K562 (cell line): ENCODE measurements around the gene EDDM3A. TPM values are rescaled to one million over a fixed set of nuclear protein-coding genes. Genes with fewer than 3 reads are reported as not detected.

Experiments
- ATAC-seq: fragments of 200-7000 bp; cut with Tn5 transposase; 3 replicates; pipeline ENCODE4 v1.9.1; 2020; ENCODE audit warnings: moderate library complexity
- BruUV-seq: library from RNA; stranded (reverse); fragments of 400-500 nt; replicated peaks from 2 replicates; lab custom pipeline; 2021; lab: Mats Ljungman, UMichigan
- CTCF ChIA-PET: fragments of 300-600 bp; formaldehyde crosslinking; extraction: SDS; loops from one replicate; lab custom pipeline; 2021; ENCODE audit warnings: low intra/inter-chr PET ratio; lab: Yijun Ruan, JAX
- POLR2A ChIA-PET: fragments of 300-600, 350-650 bp; sonication (Branson Sonifier 250); formaldehyde crosslinking; extraction: SDS; loops from one replicate; lab custom pipeline; 2021; ENCODE audit warnings: antibody characterized with exemption, inconsistent platforms; lab: Yijun Ruan, JAX
- DNase-seq, 4 experiments: peaks; one replicate each; pipeline versions ENCODE4 v3.0.0 to v3.0.0-alpha.2; 2011 to 2018; ENCODE audit warnings: low spot score in 3 of 4, mixed read lengths in 3 of 4; ENCODE audit errors: extremely low read depth in 1 of 4
- FAIRE-seq: peaks from 2 replicates; lab custom pipeline; 2011; peaks lifted over from hg19 to GRCh38; lab: Jason Lieb, UNC
- H2AFZ ChIP-seq: 2 replicates; pipeline ENCODE4 v1.6.0; 2011; ENCODE audit warnings: low read depth, low read length, control low read depth, inconsistent platforms
- H3K27ac ChIP-seq: fragments of 200-600 bp; 3 replicates; pipeline ENCODE4 v1.8.0; 2011; ENCODE audit warnings: low read depth, mild to moderate bottlenecking, control low read depth, inconsistent platforms, low read length, moderate library complexity, mixed read lengths; ENCODE audit errors: extremely low read depth
- H3K27me3 ChIP-seq, 2 experiments: fragments of 300-600 bp in 1 of 2; 2 replicates in 1 of 2; 3 replicates in 1 of 2; pipeline versions ENCODE4 v1.6.0 to v1.8.0; 2011; ENCODE audit warnings: inconsistent platforms in 2 of 2, low read length in 2 of 2, mild to moderate bottlenecking in 1 of 2, mixed read lengths in 1 of 2, moderate library complexity in 1 of 2; ENCODE audit not compliant: control insufficient read depth in 2 of 2, insufficient read depth in 2 of 2
- H3K36me3 ChIP-seq: fragments of 300-600 bp; 3 replicates; pipeline ENCODE4 v1.8.0; 2011; ENCODE audit warnings: mild to moderate bottlenecking, low read length, inconsistent platforms; ENCODE audit not compliant: control insufficient read depth, insufficient read depth
- H3K4me1 ChIP-seq, 2 experiments: fragments of 200-600 bp in 1 of 2; replicated peaks in 1 of 2; 2 replicates in 1 of 2; 3 replicates in 1 of 2; pipeline versions ENCODE4 v1.5.1 to v1.8.0; 2011; ENCODE audit warnings: inconsistent platforms in 2 of 2, low read length in 2 of 2, mild to moderate bottlenecking in 1 of 2, mixed read lengths in 1 of 2, moderate library complexity in 1 of 2; ENCODE audit not compliant: control insufficient read depth in 2 of 2, insufficient read depth in 2 of 2
- H3K4me2 ChIP-seq: 2 replicates; pipeline ENCODE4 v1.6.1; 2011; ENCODE audit warnings: low read length, control low read depth, inconsistent platforms, mixed read lengths; ENCODE audit not compliant: insufficient read depth
- H3K4me3 ChIP-seq: fragments of 200-600 bp; sonication (generic), shearing (Covaris generic); 2 replicates; pipeline ENCODE4 v1.5.1; 2016; ENCODE audit warnings: control low read depth, inconsistent platforms
- H3K79me2 ChIP-seq: fragments of 200-600 bp; 3 replicates; pipeline ENCODE4 v1.8.0; 2011; ENCODE audit warnings: low read length, inconsistent platforms; ENCODE audit not compliant: control insufficient read depth, insufficient read depth
- H3K9ac ChIP-seq, 2 experiments: 2 replicates each; pipeline versions ENCODE4 v1.6.0 to v1.6.1; 2011; ENCODE audit warnings: low read depth in 2 of 2, low read length in 2 of 2, control low read depth in 1 of 2, inconsistent platforms in 1 of 2, mild to moderate bottlenecking in 1 of 2, mixed read lengths in 1 of 2; ENCODE audit not compliant: insufficient read depth in 1 of 2
- H3K9me1 ChIP-seq: one replicate; pipeline ENCODE4 v1.6.0; 2011; ENCODE audit warnings: inconsistent platforms, mild to moderate bottlenecking, low read length, moderate library complexity; ENCODE audit not compliant: control insufficient read depth, insufficient read depth
- H3K9me3 ChIP-seq: replicated peaks from 2 replicates; pipeline ENCODE4 v1.5.1; 2011; ENCODE audit warnings: low read depth, low read length, inconsistent platforms; ENCODE audit not compliant: control insufficient read depth, insufficient read depth
- H4K20me1 ChIP-seq: replicated peaks from 2 replicates; pipeline ENCODE4 v1.6.1; 2011; ENCODE audit warnings: low read length, inconsistent platforms, mixed read lengths; ENCODE audit not compliant: control insufficient read depth, insufficient read depth
- DPF2 ChIP-seq: fragments of 450-650 bp; IDR thresholded peaks from 2 replicates; pipeline ENCODE4 v1.6.1; 2016
- ETV6 ChIP-seq, 3 experiments: fragments of 150-350 bp in 1 of 3; sonication (generic) in 1 of 3; formaldehyde crosslinking in 1 of 3; IDR thresholded peaks; 2 replicates each; pipeline versions ENCODE4 v1.6.1 to v1.8.0; 2014 to 2022; ENCODE audit warnings: borderline replicate concordance in 2 of 3, low read depth in 2 of 3, antibody characterized with exemption in 1 of 3, low read length in 1 of 3, mild to moderate bottlenecking in 1 of 3, missing genetic modification reagents in 1 of 3
- FOSL1 ChIP-seq: fragments of 200-800 bp; sonication (Bioruptor generic); conservative IDR thresholded peaks from 2 replicates; pipeline ENCODE4 v1.6.1; 2016; ENCODE audit warnings: missing genetic modification characterization, missing compliant biosample characterization
- MEF2D ChIP-seq: conservative IDR thresholded peaks from 2 replicates; pipeline ENCODE4 v1.6.1; 2016; ENCODE audit warnings: low read depth, missing genetic modification characterization, missing compliant biosample characterization
- MYNN ChIP-seq, 2 experiments: sonication (generic); formaldehyde crosslinking in 1 of 2; IDR thresholded peaks; 2 replicates each; pipeline versions ENCODE4 v1.5.0 to v1.6.1; 2016 to 2020; ENCODE audit warnings: antibody characterized with exemption in 1 of 2, missing genetic modification reagents in 1 of 2
- ZNF146 ChIP-seq: IDR thresholded peaks from one replicate; pipeline ENCODE4 v1.6.1; 2018; ENCODE audit warnings: missing compliant biosample characterization; ENCODE audit not compliant: unreplicated experiment
- WGBS: fragments of 100-300 bp; shearing (Covaris generic); methylation state at CpG from one replicate; pipeline ENCODE4 v1.1.6; 2016; ENCODE audit warnings: low coverage, mixed read lengths; ENCODE audit not compliant: insufficient coverage; ENCODE audit errors: missing lambda C conversion rate; 5-methylcytosine and 5-hydroxymethylcytosine counted together
- in situ Hi-C: fragments of 300-500 bp; cut with MboI; formaldehyde crosslinking; loops from 4 replicates; pipeline ENCODE4 v1.15.0; 2018; ENCODE audit warnings: inconsistent platforms, mixed read lengths
- intact Hi-C: fragments of 100-400 bp; cut with micrococcal nuclease; formaldehyde crosslinking; loops from 2 replicates; pipeline ENCODE4 v1.14.2; 2022
- polyA plus RNA-seq, 8 experiments: library from polyadenylated mRNA; depleted of rRNA in 4 of 8; stranded (reverse) in 5 of 8; unstranded in 3 of 8; fragments of >200 nt; fragmentation: Nextera tagmentation in 2 of 8; fragmentation: Illumina TruSeq in 1 of 8; extraction: Ambion mirVana in 2 of 8; extraction: Trizol in 1 of 8; gene quantifications; 2 replicates each; pipeline versions ENCODE4 v1.2.1 to v1.2.3, GENCODE V29; 2011 to 2014; ENCODE audit warnings: inconsistent platforms in 1 of 8, missing spikeins in 1 of 8
- total RNA-seq, 7 experiments: library from RNA; depleted of rRNA in 6 of 7; stranded (reverse); fragments of >200 nt in 6 of 7; fragmentation: Illumina TruSeq in 2 of 7; extraction: Trizol in 2 of 7; gene quantifications; 2 replicates each; pipeline versions ENCODE4 v1.2.1 to v1.2.3, GENCODE V29; 2011 to 2021; ENCODE audit warnings: low replicate concordance in 1 of 7
- TF ChIP-seq, protein P1 (sequence below), 2 experiments: fragments of 450-650 bp in 1 of 2; sonication (generic) in 1 of 2; formaldehyde crosslinking in 1 of 2; IDR thresholded peaks in 1 of 2; conservative IDR thresholded peaks in 1 of 2; 2 replicates each; pipeline versions ENCODE4 v1.6.1 to v1.8.1; 2016 to 2023; ENCODE audit warnings: mild to moderate bottlenecking in 2 of 2, moderate library complexity in 2 of 2, inconsistent platforms in 1 of 2, missing genetic modification reagents in 1 of 2
- TF ChIP-seq, protein P2 (sequence below): sonication (generic); formaldehyde crosslinking; IDR thresholded peaks from 2 replicates; pipeline ENCODE4 v1.8.0; 2022; ENCODE audit warnings: mild to moderate bottlenecking, missing genetic modification reagents

EDDM3A gene
- total and polyA plus RNA-seq, 9 of the 15 experiments (the other 6 are each of a cell fraction or from before 2014, with no cell fraction given): not detected

DNA sequence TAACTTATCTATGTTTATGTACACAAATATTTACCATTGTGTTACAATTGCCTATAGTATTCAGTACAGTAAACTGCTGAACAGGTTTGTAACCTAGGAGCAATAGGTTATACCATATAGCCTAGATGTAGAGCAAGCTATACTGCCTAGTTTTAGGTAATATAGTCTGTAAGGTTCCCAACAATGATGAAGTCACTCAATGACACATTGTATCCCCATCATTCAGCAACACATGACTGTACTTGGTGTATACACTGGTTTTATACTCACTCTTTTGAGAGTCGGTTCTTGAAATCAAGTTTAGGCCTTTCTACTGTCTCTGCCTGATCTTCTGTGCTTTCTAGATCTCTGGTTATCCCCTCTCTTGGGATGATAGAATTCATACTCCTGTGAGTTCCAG lies 51.5 kb downstream of the EDDM3A start:
- Histone ChIP-seq H3K27me3 (no peaks in the 10 kb centered on the region), H3K9me3 (no peaks in the 10 kb centered on the region), H3K4me1 (peaks cover 17 to 41% of the 10 kb centered on the region in 2 experiments; a peak in 4 of 5 replicates), H3K4me2 (no peak overlapping the region), H3K36me3 (no peaks in the 10 kb centered on the region; the same call in 2 of the 3 replicates), H3K9me1 (no peaks in the 10 kb centered on the region), H3K9ac (no peak overlapping the region), H3K4me3 (no peak overlapping the region), H3K79me2 (peaks cover 16% of the 10 kb centered on the region), H3K27ac (peak overlapping the region; percentile 88), H2AFZ (peak overlapping the region; percentile 83; the same call in 1 of the 2 replicates), H4K20me1 (no peaks in the 10 kb centered on the region)
- DNase-seq (no peak), ATAC-seq (no peak), FAIRE-seq (peak; percentile 6)
- no peak for TF ChIP-seq DPF2
- TF ChIP-seq FOSL1 (tag): 0 out of 2 replicates have a peak, but pooled peaks have one; percentile 7
- TF ChIP-seq, protein P1, sequence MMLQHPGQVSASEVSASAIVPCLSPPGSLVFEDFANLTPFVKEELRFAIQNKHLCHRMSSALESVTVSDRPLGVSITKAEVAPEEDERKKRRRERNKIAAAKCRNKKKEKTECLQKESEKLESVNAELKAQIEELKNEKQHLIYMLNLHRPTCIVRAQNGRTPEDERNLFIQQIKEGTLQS (IDR thresholded peaks at IDR 0.05): 0 out of 2 replicates have a peak, but pooled peaks have one; percentile 8
- TF ChIP-seq, protein P1 (CRISPR knock-in tag; conservative IDR thresholded peaks at IDR 0.05): no peak
- TF ChIP-seq ZNF146 (CRISPR knock-in tag): no peak
- TF ChIP-seq, protein P2, sequence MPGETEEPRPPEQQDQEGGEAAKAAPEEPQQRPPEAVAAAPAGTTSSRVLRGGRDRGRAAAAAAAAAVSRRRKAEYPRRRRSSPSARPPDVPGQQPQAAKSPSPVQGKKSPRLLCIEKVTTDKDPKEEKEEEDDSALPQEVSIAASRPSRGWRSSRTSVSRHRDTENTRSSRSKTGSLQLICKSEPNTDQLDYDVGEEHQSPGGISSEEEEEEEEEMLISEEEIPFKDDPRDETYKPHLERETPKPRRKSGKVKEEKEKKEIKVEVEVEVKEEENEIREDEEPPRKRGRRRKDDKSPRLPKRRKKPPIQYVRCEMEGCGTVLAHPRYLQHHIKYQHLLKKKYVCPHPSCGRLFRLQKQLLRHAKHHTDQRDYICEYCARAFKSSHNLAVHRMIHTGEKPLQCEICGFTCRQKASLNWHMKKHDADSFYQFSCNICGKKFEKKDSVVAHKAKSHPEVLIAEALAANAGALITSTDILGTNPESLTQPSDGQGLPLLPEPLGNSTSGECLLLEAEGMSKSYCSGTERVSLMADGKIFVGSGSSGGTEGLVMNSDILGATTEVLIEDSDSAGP (CRISPR knock-in tag): no peak
- TF ChIP-seq MYNN (IDR thresholded peaks at IDR 0.05): no peak
- TF ChIP-seq MYNN (CRISPR knock-in tag; IDR thresholded peaks at IDR 0.05): no peak
- TF ChIP-seq ETV6 (IDR thresholded peaks at IDR 0.05; ENCODE audit: borderline replicate concordance in 1 of 2, low read depth in 2 of 2, low read length in 1 of 2): no peak
- TF ChIP-seq ETV6 (CRISPR knock-in tag; IDR thresholded peaks at IDR 0.05; ENCODE audit: borderline replicate concordance): no peak
- no peak for TF ChIP-seq MEF2D (tag)
- in situ Hi-C loops (no loop called here), intact Hi-C loops (no loop called here)
- CTCF ChIA-PET: no interaction called here
- POLR2A ChIA-PET: no interaction called here
- no TSS peak for BruUV-seq
- 80% methylated on average over 1 of the region's 1 CpG for WGBS

Other genes with a start within 250 kb of the EDDM3A start
Only the 7 nearest of the 13 such genes appear.
- gene OR6S1, start 104.2 kb upstream of the EDDM3A start, total RNA-seq (2014; rRNA removed): not detected in 2 replicates
- gene OR6S1, start 104.2 kb upstream of the EDDM3A start, total RNA-seq (2014; rRNA removed; fragmentation: Illumina TruSeq; extraction: Trizol): not detected in 2 replicates
- gene OR6S1, start 104.2 kb upstream of the EDDM3A start, total RNA-seq (2015; rRNA removed; fragmentation: Illumina TruSeq; extraction: Trizol): not detected in 2 replicates
- gene OR6S1, start 104.2 kb upstream of the EDDM3A start, total RNA-seq (2021): not detected in 2 replicates
- gene OR6S1, start 104.2 kb upstream of the EDDM3A start, polyA plus RNA-seq (2011; rRNA removed): not detected in 2 replicates
- gene OR6S1, start 104.2 kb upstream of the EDDM3A start, polyA plus RNA-seq (2014; fragmentation: Illumina TruSeq; extraction: Trizol): not detected in 2 replicates
- gene OR6S1, start 104.2 kb upstream of the EDDM3A start, polyA plus RNA-seq (2014; fragmentation: Nextera tagmentation; extraction: Ambion mirVana): not detected
- gene OR6S1, start 104.2 kb upstream of the EDDM3A start, polyA plus RNA-seq (2014; rRNA removed): not detected in 2 replicates
- 0.09 and 0.12 TPM in 2 replicates for gene RNASE4, start 61.3 kb upstream of the EDDM3A start, total RNA-seq (2014; rRNA removed)
- gene RNASE4, start 61.3 kb upstream of the EDDM3A start, total RNA-seq (2014; rRNA removed; fragmentation: Illumina TruSeq; extraction: Trizol): 0.22 TPM in 1 of 2 replicates, not detected in the other
- not detected in 2 replicates for gene RNASE4, start 61.3 kb upstream of the EDDM3A start, total RNA-seq (2015; rRNA removed; fragmentation: Illumina TruSeq; extraction: Trizol)
- 0.22 and 0.29 TPM in 2 replicates for gene RNASE4, start 61.3 kb upstream of the EDDM3A start, total RNA-seq (2021)
- gene RNASE4, start 61.3 kb upstream of the EDDM3A start, polyA plus RNA-seq (2011; rRNA removed): 0.10 and 0.53 TPM in 2 replicates
- gene RNASE4, start 61.3 kb upstream of the EDDM3A start, polyA plus RNA-seq (2014; fragmentation: Illumina TruSeq; extraction: Trizol): 0.09 TPM in 1 of 2 replicates, not detected in the other
- under 1 TPM; 0.13 to 0.14 TPM for gene RNASE4, start 61.3 kb upstream of the EDDM3A start, polyA plus RNA-seq (2014; fragmentation: Nextera tagmentation; extraction: Ambion mirVana)
- gene RNASE4, start 61.3 kb upstream of the EDDM3A start, polyA plus RNA-seq (2014; rRNA removed): not detected in 2 replicates
- 0.73 TPM in 1 of 2 replicates, not detected in the other for gene ANG, start 57.1 kb upstream of the EDDM3A start, total RNA-seq (2014; rRNA removed)
- gene ANG, start 57.1 kb upstream of the EDDM3A start, total RNA-seq (2014; rRNA removed; fragmentation: Illumina TruSeq; extraction: Trizol): not detected in 2 replicates
- not detected in 2 replicates for gene ANG, start 57.1 kb upstream of the EDDM3A start, total RNA-seq (2015; rRNA removed; fragmentation: Illumina TruSeq; extraction: Trizol)
- 0.42 and 0.44 TPM in 2 replicates for gene ANG, start 57.1 kb upstream of the EDDM3A start, total RNA-seq (2021)
- gene ANG, start 57.1 kb upstream of the EDDM3A start, polyA plus RNA-seq (2011; rRNA removed): 0.12 and 0.22 TPM in 2 replicates
- gene ANG, start 57.1 kb upstream of the EDDM3A start, polyA plus RNA-seq (2014; fragmentation: Illumina TruSeq; extraction: Trizol): 0.26 TPM in 1 of 2 replicates, not detected in the other
- under 1 TPM; 0.21 to 0.34 TPM for gene ANG, start 57.1 kb upstream of the EDDM3A start, polyA plus RNA-seq (2014; fragmentation: Nextera tagmentation; extraction: Ambion mirVana)
- 0.96 TPM in 1 of 2 replicates, not detected in the other for gene ANG, start 57.1 kb upstream of the EDDM3A start, polyA plus RNA-seq (2014; rRNA removed)
- not detected in 2 replicates for gene EDDM3B, start 22.5 kb downstream of the EDDM3A start, total RNA-seq (2014; rRNA removed)
- not detected in 2 replicates for gene EDDM3B, start 22.5 kb downstream of the EDDM3A start, total RNA-seq (2014; rRNA removed; fragmentation: Illumina TruSeq; extraction: Trizol)
- not detected in 2 replicates for gene EDDM3B, start 22.5 kb downstream of the EDDM3A start, total RNA-seq (2015; rRNA removed; fragmentation: Illumina TruSeq; extraction: Trizol)
- not detected in 2 replicates for gene EDDM3B, start 22.5 kb downstream of the EDDM3A start, total RNA-seq (2021)
- gene EDDM3B, start 22.5 kb downstream of the EDDM3A start, polyA plus RNA-seq (2011; rRNA removed): not detected in 2 replicates
- gene EDDM3B, start 22.5 kb downstream of the EDDM3A start, polyA plus RNA-seq (2014; fragmentation: Illumina TruSeq; extraction: Trizol): not detected in 2 replicates
- not detected for gene EDDM3B, start 22.5 kb downstream of the EDDM3A start, polyA plus RNA-seq (2014; fragmentation: Nextera tagmentation; extraction: Ambion mirVana)
- gene EDDM3B, start 22.5 kb downstream of the EDDM3A start, polyA plus RNA-seq (2014; rRNA removed): not detected in 2 replicates
- gene RNASE6, start 35.4 kb downstream of the EDDM3A start, total RNA-seq (2014; rRNA removed): 0.12 and 0.14 TPM in 2 replicates
- gene RNASE6, start 35.4 kb downstream of the EDDM3A start, total RNA-seq (2014; rRNA removed; fragmentation: Illumina TruSeq; extraction: Trizol): 0.22 and 0.29 TPM in 2 replicates
- gene RNASE6, start 35.4 kb downstream of the EDDM3A start, total RNA-seq (2015; rRNA removed; fragmentation: Illumina TruSeq; extraction: Trizol): 0.54 and 0.87 TPM in 2 replicates
- not detected in 2 replicates for gene RNASE6, start 35.4 kb downstream of the EDDM3A start, total RNA-seq (2021)
- gene RNASE6, start 35.4 kb downstream of the EDDM3A start, polyA plus RNA-seq (2011; rRNA removed): 0.38 and 1.2 TPM in 2 replicates
- 0.42 and 0.71 TPM in 2 replicates for gene RNASE6, start 35.4 kb downstream of the EDDM3A start, polyA plus RNA-seq (2014; fragmentation: Illumina TruSeq; extraction: Trizol)
- gene RNASE6, start 35.4 kb downstream of the EDDM3A start, polyA plus RNA-seq (2014; fragmentation: Nextera tagmentation; extraction: Ambion mirVana): 1 to 10 TPM in 1 of 2 experiments, under 1 TPM in 1; 0.69 to 1.0 TPM
- gene RNASE6, start 35.4 kb downstream of the EDDM3A start, polyA plus RNA-seq (2014; rRNA removed): not detected in 2 replicates
- 10.7 and 12.7 TPM in 2 replicates for gene RNASE1, start 57.0 kb downstream of the EDDM3A start, total RNA-seq (2014; rRNA removed)
- gene RNASE1, start 57.0 kb downstream of the EDDM3A start, total RNA-seq (2014; rRNA removed; fragmentation: Illumina TruSeq; extraction: Trizol): 6.6 and 9.8 TPM in 2 replicates
- gene RNASE1, start 57.0 kb downstream of the EDDM3A start, total RNA-seq (2015; rRNA removed; fragmentation: Illumina TruSeq; extraction: Trizol): 13.9 and 16.9 TPM in 2 replicates
- 6.4 and 6.8 TPM in 2 replicates for gene RNASE1, start 57.0 kb downstream of the EDDM3A start, total RNA-seq (2021)
- 24.5 and 46.3 TPM in 2 replicates for gene RNASE1, start 57.0 kb downstream of the EDDM3A start, polyA plus RNA-seq (2011; rRNA removed)
- 11.7 and 19.4 TPM in 2 replicates for gene RNASE1, start 57.0 kb downstream of the EDDM3A start, polyA plus RNA-seq (2014; fragmentation: Illumina TruSeq; extraction: Trizol)
- gene RNASE1, start 57.0 kb downstream of the EDDM3A start, polyA plus RNA-seq (2014; fragmentation: Nextera tagmentation; extraction: Ambion mirVana): 10 to 100 TPM; 33.1 to 33.3 TPM
- gene RNASE1, start 57.0 kb downstream of the EDDM3A start, polyA plus RNA-seq (2014; rRNA removed): 11.2 and 22.3 TPM in 2 replicates
- not detected in 2 replicates for gene RNASE3, start 145.5 kb downstream of the EDDM3A start, total RNA-seq (2014; rRNA removed)
- not detected in 2 replicates for gene RNASE3, start 145.5 kb downstream of the EDDM3A start, total RNA-seq (2014; rRNA removed; fragmentation: Illumina TruSeq; extraction: Trizol)
- not detected in 2 replicates for gene RNASE3, start 145.5 kb downstream of the EDDM3A start, total RNA-seq (2015; rRNA removed; fragmentation: Illumina TruSeq; extraction: Trizol)
- gene RNASE3, start 145.5 kb downstream of the EDDM3A start, total RNA-seq (2021): not detected in 2 replicates
- gene RNASE3, start 145.5 kb downstream of the EDDM3A start, polyA plus RNA-seq (2011; rRNA removed): not detected in 2 replicates
- gene RNASE3, start 145.5 kb downstream of the EDDM3A start, polyA plus RNA-seq (2014; fragmentation: Illumina TruSeq; extraction: Trizol): not detected in 2 replicates
- gene RNASE3, start 145.5 kb downstream of the EDDM3A start, polyA plus RNA-seq (2014; fragmentation: Nextera tagmentation; extraction: Ambion mirVana): not detected
- gene RNASE3, start 145.5 kb downstream of the EDDM3A start, polyA plus RNA-seq (2014; rRNA removed): not detected in 2 replicates